ENCODE measurements around the gene ASAP2.

The ASAP2 gene

DNA sequence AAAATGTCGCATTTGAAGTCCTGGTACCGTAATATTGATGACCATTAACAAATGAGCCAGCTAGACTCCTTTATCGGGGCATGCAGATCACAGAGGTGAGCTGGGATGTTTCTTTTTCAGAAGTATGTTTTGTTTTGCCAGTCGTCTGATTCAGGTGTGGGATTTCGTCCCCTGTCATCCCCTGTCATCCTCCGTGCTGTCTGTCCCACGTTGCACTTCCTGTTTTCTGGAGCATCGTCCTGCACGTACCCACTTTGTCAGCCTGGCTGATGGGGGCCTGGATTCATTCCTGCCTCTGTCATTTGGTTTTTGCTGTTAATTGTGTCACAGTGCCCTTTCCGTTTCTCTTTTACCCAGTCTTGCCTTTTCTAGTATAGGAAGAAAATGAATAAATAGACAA, 72.8 kb downstream of the ASAP2 start:
- DNase-seq: no peak

DNA sequence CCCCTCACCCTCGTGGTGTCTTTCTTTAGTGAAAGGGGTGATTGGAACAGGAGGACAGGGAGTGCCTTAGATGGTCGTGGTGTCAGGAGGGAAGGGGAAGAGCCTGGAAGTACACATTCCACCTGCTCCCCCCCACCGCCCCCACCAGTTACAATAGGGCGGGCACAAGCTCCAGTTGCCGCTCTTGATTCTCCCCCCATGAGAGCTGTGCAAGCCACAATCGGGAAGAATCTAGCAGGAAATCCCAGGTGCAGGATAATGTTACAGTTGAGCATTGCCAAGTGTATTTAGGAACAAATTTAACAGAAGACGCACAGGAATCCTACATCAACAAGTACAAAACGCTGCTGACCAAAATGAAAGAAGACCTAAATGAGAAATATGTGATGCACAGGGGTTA, 73.6 kb downstream of the ASAP2 start:
- no peak for DNase-seq

GRCh38 chr2:9281145-9281544, 74.5 kb downstream of the ASAP2 start:
- no peak for DNase-seq

GRCh38 chr2:9282128-9283112, 75.8 kb downstream of the ASAP2 start:
- DNase-seq: no peak

GRCh38 chr2:9284521-9285297, 78.1 kb downstream of the ASAP2 start:
- DNase-seq: no peak

DNA sequence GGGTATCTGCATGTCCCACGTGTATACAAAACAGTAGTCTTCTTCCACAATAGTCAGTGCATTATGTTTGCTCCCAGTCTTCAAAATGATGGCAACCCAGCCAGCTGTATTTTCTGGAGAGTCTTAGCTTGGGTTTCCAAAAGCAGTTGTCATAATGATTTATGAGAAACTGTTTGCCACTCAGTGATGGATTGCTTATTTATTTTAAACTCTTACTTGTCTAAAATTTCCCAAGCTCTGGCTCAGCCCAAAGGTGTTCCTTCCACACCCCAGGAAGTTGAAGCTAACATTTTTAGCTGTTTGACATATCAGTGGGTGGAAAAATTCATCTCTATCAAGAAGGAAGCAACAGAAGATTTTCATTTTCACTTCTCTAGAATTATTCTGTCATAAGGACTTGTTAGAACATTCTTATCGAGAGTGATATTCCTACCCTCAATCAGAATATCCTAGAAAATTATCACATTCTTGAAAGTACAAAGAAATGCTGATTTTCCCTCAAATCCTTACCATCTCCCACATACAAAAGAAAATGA, 78.8 kb downstream of the ASAP2 start:
- no peak for DNase-seq

- no peak for DNase-seq
Measured at GRCh38 chr2:9285921-9286320, 79.3 kb downstream of the ASAP2 start.

- DNase-seq: no peak
Measured at GRCh38 chr2:9286554-9287399, 80.2 kb downstream of the ASAP2 start.

- DNase-seq: no peak
Measured at GRCh38 chr2:9287400-9288045, 80.9 kb downstream of the ASAP2 start.

DNA sequence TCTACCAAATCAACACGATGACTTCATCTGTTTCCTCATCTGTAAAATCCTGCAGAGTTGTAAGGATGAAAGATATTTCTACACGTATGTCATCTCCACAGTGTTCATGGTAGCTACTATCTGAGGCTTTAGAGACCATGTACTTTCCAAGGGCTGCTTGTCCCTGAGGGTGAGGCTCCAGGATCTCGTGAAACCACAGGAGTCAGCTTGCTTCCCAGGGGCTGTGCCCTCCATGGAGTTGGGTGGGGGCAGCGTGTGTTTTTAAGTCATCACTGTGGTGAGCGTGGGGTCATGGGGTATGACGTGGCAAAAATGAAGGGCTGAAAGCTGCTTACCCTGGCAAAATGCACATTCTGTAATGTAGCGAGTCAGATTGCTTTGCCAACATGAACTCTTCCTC, 81.6 kb downstream of the ASAP2 start:
- DNase-seq: no peak

DNA sequence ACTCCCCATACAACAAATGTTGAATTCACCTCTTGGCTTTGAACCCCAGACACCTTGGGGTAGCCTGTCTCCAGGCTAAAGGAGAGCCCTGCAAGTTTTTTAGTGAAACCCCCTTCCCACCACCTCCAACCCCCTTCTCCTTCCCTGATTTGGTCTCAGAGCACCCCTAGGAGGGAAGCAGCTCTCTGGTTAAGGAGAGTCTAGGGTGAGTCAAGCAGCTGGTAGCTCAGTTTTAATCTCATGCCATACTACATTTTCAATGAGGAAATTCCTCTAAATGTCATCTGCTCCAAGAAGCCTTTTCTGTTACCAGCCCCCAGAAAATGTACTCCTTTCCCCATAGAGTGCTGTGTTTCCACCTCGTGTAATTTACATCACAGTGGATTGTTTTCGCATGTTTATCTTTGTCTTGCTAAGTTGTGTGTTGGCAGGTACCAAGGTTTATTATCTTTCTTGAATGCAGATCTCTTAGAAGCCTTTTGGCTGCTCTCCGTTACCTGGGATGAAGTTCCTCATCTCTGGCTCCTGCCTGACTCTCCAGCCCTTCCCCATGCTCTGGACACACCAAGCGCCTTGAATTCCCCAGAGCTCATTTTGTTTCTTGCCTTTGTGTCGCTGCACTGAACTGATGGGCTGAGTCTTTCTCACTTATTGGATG, 82.2 kb downstream of the ASAP2 start:
- DNase-seq: no peak

DNA sequence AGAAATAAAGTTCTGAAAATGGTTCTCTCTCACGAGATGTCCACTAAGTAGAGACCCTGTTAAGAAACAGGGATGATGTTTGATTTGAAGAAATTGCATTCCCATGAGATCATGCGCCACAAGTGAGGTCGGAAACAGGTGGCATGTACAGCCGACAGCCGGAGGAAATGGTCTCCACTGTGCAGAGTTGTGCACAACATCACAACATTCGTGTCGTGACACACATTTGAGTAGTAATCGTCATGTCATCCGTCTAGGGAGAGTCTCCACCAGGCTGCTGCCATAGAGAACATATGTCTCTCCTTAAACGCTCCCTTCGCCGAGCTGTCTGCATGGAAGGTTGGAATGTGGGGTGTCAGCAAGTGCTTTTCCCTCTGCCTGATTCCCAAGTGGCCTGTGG, 84.7 kb downstream of the ASAP2 start:
- no peak for DNase-seq

DNA sequence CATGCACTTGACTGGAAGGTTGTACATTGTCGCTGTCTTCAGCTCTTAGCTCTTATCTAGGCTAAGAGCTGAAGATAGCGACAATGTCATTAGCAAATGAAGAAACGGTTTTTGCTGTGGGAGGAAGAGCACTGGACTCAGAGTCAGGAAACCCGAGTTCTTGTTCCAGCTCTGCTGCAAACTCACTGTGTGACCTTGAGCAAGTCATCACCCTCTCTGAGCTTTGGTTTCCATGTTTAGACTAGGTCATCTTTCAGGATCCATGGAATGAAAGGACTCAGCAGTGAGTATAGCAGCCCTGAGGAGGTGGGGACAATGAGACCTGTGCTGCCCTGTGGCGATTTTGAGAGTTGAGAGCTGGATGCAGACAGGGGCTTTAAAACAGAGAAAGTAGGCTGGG, 85.3 kb downstream of the ASAP2 start:
- no peak for DNase-seq

GRCh38 chr2:9292426-9292825, 85.8 kb downstream of the ASAP2 start:
- DNase-seq: no peak

GRCh38 chr2:9294764-9295163, 88.2 kb downstream of the ASAP2 start:
- no peak for DNase-seq

- DNase-seq: no peak
Measured at GRCh38 chr2:9296559-9296958, 89.9 kb downstream of the ASAP2 start.

DNA sequence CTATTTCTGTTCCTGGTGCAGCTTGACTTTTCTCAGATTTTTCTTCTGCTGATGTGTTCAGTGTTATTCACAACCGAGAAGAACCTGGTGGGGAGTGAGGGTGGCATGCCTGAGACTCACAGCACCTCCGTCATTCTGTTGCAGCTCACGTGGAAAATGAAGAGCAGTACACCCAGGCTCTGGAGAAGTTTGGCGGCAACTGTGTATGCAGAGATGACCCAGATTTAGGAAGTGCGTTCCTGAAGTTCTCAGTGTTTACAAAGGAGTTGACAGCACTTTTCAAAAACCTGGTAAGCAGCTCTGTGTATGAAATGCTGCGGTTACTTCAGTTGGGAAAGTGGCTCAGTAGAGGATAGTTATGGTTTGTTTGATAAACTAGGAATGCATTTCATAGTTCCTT, 90.5 kb downstream of the ASAP2 start:
- no peak for DNase-seq

DNA sequence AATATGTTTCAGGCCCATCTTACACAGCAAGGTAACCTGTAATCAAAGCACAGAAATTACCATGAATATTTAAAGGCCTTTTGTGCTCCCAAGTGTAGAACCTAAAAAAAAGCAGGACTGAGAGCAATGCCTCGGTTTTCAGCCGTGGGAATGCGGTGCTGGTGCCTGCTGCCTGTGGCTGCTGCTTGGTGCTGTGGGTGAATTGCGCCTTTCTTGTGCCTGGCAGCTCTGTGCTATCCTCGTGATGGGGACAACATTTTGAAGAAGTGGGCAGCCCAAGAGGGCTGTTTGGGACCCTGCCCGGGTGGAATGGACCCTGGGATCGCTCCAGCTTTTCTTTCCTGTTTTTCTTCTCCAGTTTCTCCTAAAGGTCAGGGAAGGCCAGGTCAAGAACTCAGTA, 91.2 kb downstream of the ASAP2 start:
- DNase-seq: no peak

- DNase-seq: no peak
Measured at GRCh38 chr2:9298583-9298982, 92.0 kb downstream of the ASAP2 start.

DNA sequence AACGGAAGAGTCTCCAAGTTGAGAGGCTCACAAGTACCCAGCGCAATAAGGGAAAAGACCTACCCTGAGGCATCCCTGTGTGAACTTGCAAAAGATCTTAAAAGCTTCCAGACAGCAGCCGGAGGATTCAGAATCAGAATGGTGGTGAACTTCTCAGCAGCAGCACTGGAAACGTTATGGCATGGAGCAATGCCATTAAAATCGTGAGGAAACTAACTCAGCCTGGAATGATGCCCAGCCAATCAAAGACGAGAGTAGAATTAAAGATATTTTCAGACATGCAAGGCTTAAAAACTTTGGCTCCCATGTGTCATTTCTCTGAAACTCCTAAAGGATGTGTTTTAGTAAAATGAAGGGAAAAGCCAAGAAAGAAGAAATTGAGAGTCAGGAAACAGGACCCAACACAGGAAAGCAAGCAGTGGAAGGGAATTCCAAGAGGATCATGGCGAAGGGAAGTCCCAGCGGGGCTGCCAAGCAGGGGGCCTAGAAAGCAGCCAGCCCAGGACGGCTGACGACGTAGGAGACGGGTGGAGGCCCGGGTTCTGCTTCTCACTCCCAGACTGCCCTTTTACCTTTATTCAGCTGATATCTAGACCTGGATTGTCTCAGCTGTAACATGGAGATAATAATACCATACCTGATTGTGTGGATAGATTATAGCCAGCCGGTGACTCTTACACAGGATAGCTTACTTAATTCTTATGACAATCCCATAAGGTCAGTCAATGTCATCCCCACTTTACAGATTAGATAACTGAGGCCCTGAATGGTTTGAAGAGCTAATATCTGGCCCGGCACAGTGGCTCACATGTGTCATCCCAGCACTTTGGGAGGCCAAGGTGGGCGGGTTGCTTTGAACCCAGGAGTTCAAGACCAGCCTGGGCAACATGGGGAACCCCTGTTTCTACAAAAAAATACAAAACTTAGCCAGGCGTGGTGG, 92.8 kb downstream of the ASAP2 start:
- DNase-seq: no peak

DNA sequence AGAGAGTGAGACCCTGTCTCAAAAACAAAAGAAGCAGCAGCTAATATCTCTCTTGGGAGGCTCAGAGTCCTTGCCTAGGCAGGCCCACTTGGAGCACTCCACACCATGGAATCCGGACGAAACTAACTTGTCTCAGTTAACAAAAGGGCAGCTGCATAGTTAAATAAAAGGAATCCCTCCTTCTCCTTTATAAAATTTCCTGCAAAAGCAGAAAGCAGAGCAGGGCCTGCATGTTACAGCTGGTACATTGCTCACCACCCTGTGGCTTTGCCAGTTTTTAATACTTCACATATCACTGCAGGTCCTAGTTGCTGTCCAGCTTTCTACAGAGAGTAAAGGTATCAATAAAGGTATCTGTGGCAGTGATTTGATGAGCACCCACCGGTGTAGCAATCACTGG, 93.6 kb downstream of the ASAP2 start:
- no peak for DNase-seq

All from stimulated activated CD4-positive, alpha-beta T cell treated with anti-CD3 and anti-CD28 coated beads, Interleukin-2, amount 100 ng/mL, for 24 hours (primary cell).